ENCODE data around the gene SLC10A3. TPM values are rescaled to one million over a fixed set of nuclear protein-coding genes. Genes with fewer than 3 reads are reported as not detected.

Gene SLC10A3
- total and polyA plus RNA-seq, 8 donors: 13.3 to 26.8 (median 18.6) TPM

DNA sequence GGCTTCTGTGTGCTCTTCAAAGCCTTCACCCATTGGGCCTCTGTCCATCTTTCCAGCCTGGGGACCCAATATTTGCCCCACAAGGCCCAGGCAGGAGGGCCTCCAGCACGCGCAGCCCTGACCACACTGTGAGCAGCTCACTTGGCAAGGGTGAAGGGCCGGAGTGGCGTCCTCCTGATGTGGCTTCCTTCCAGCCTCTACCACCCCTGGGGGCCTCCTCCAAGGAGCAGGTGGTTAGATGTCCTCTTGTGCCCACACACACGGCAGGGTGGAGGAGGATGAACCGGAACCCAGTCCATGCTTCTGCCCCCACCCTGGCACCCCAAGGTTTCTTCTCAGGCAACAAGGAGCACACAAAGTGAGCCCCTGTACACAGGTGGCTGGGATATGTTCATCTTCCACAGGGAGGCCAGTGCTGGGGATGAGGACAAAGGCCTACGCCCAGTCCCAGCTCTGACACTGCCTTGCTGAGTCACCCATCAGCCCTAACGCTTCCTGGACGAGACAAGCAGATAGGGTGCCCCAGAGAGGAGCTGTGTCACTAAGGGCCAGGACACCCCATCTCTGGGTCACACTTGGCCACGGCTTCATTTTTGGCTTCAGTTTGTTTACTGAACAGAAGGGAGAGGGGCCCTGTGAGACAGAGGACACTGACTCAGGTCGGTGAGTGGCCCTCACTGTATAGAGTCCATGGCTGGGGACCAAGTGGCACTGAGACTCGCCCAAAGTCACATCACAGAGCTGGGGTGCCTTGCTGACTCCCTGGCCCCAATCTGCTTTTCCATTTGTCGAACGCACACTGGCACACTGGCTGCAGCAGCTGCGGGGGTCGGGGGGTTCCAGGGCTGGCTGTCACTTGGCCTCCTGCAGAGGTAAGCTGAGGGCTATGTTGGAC, 5.9 kb downstream of the SLC10A3 start:
- Histone ChIP-seq H3K36me3 (peaks cover 0 to 17% of the 10 kb centered on the region in 2 donors), H3K4me3 (peak overlapping the region in 1 of 2 donors; percentile 68), H3K4me1 (peaks cover 6 to 45% of the 10 kb centered on the region in 2 donors), H3K9me3 (no peaks in the 10 kb centered on the region), H3K27ac (no peak overlapping the region), H3K27me3 (no peaks in the 10 kb centered on the region)
- DNase-seq (no peak), ATAC-seq (no peak)
- intact Hi-C loops (cut with DNase I): no loop called here
- TF ChIP-seq, protein P1, sequence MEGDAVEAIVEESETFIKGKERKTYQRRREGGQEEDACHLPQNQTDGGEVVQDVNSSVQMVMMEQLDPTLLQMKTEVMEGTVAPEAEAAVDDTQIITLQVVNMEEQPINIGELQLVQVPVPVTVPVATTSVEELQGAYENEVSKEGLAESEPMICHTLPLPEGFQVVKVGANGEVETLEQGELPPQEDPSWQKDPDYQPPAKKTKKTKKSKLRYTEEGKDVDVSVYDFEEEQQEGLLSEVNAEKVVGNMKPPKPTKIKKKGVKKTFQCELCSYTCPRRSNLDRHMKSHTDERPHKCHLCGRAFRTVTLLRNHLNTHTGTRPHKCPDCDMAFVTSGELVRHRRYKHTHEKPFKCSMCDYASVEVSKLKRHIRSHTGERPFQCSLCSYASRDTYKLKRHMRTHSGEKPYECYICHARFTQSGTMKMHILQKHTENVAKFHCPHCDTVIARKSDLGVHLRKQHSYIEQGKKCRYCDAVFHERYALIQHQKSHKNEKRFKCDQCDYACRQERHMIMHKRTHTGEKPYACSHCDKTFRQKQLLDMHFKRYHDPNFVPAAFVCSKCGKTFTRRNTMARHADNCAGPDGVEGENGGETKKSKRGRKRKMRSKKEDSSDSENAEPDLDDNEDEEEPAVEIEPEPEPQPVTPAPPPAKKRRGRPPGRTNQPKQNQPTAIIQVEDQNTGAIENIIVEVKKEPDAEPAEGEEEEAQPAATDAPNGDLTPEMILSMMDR (IDR thresholded peaks at IDR 0.05): no peak

DNA sequence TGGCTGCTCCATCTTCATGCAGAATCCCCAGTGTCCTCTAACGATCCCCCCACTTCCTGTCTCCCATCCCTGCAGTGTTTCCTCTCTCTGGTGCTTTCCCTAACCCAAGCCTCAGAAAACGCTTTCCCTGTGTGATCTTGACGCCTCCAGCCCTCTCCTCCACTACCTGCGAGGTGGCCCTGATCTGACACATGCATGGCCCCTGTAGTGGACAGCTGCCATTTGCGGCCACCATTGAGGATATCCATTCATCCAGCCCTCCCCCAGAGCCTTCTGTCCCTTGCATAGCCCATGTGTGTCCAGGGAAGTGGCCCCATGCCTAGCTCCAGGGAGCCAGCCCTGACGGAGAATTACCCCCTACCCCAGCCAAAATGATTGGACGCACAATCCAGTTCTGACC, 7.1 kb downstream of the SLC10A3 start:
- no peak for ATAC-seq
- peaks cover 0 to 17% of the 10 kb centered on the region in 2 donors for H3K36me3 ChIP-seq
- TF ChIP-seq, protein P1 (IDR thresholded peaks at IDR 0.05): no peak
- intact Hi-C loops (cut with DNase I): no loop called here
- no peak overlapping the region for H3K4me3 ChIP-seq
- no peaks in the 10 kb centered on the region for H3K9me3 ChIP-seq
- H3K27me3 ChIP-seq: no peaks in the 10 kb centered on the region
- H3K4me1 ChIP-seq: peaks cover 6 to 37% of the 10 kb centered on the region in 2 donors
- no peak for DNase-seq
- H3K27ac ChIP-seq: no peak overlapping the region

DNA sequence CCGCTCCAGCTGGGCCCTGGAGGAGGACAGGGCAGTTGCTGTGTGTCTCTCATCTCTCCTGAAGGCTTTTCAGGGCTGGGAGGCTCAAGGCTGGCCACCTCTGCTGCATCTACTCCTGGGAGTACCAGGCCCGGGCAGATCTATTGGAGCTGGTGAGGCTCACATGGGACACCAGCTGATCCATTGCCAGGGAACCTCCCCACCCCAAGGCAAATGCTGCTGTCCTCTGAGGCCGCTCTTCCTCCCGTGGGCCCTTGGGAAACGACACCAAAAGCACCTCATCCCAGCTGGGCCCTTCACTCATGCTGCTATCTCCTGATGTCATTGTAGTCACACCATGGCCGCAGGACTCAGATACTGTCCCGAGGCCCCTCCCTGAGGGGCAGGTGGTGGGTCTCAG, 7.6 kb downstream of the SLC10A3 start:
- intact Hi-C loops (cut with DNase I): no loop called here
- TF ChIP-seq, protein P1 (IDR thresholded peaks at IDR 0.05): no peak
- Histone ChIP-seq H3K4me3 (no peak overlapping the region), H3K27ac (no peak overlapping the region), H3K27me3 (no peaks in the 10 kb centered on the region), H3K4me1 (peaks cover 6 to 40% of the 10 kb centered on the region in 2 donors), H3K9me3 (no peaks in the 10 kb centered on the region), H3K36me3 (peaks cover 0 to 13% of the 10 kb centered on the region in 2 donors)
- DNase-seq (peak in 1 of 4 donors; percentile 23), ATAC-seq (no peak)

DNA sequence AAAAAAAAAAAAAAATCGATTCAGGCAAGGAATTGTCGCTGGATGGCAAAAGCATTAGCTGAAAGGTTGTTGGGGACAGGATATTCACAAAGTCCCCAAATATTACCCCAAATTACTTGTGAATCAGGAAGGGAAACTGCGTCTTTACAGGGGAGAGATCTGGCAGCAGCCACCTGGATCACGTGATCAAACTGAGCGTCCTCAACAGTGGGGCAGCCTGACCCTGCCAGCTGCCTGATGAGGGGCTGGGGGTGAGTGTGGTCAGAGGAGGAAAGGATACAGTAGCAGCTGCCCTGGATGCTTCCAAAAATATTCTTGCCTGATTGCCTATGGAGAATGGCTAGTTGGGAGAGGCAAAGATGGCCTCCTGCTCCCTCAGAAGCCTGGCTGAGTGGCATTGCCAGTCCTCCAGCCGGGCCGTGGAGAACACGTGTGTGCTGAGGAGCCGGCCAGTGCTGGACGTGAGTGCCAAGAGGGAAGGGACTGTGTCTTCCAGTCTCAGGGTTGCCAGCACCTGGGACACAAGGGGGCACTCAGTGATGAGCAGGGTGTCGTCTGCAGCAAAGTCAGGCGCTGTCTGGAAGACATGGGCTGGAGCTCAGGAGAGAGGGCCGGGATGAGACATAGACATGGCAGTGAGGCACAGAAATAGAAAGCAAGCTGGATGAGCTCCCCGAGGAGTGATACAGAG, 8.4 kb downstream of the SLC10A3 start:
- Histone ChIP-seq H3K27me3 (no peaks in the 10 kb centered on the region), H3K36me3 (peaks cover 0 to 8% of the 10 kb centered on the region in 2 donors), H3K4me1 (peaks cover 6 to 32% of the 10 kb centered on the region in 2 donors), H3K4me3 (no peak overlapping the region), H3K27ac (no peak overlapping the region), H3K9me3 (no peaks in the 10 kb centered on the region)
- ATAC-seq (no peak), DNase-seq (peak in 1 of 4 donors; percentile 27)
- intact Hi-C loops (cut with DNase I): no loop called here
- TF ChIP-seq, protein P1 (IDR thresholded peaks at IDR 0.05): no peak

DNA sequence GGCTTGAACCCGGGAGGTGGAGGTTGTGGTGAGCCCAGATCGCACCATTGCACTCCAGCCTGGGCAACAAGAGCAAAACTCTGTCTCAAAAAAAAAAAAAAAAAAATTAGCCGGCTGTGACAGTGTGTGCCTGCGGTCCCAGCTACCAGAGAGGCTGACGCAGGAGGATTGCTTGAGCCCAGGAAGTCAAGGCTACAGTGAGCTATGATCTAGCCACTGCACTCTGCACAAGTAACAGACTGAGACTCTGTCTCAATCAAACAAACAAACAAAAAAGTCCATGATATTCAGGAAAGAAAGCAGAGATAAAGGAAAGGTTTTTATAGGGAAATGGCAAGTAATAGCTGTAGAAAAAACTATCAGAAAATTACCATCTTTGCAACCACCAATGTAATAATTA, 9.2 kb downstream of the SLC10A3 start:
- TF ChIP-seq, protein P1 (IDR thresholded peaks at IDR 0.05): no peak
- DNase-seq: no peak
- H3K27me3 ChIP-seq: no peaks in the 10 kb centered on the region
- no peak for ATAC-seq
- H3K4me1 ChIP-seq: peaks cover 6 to 29% of the 10 kb centered on the region in 2 donors
- no peak overlapping the region for H3K4me3 ChIP-seq
- peaks cover 0 to 8% of the 10 kb centered on the region in 2 donors for H3K36me3 ChIP-seq
- H3K9me3 ChIP-seq: no peaks in the 10 kb centered on the region
- intact Hi-C loops (cut with DNase I): no loop called here
- H3K27ac ChIP-seq: no peak overlapping the region

Data from left lung (tissue), 10 donors.